HG03159 (cell line): ENCODE data around the gene TRIM62.
A peak's percentile ranks its signal among the peaks of the same experiment; 100 is the strongest.
"Not testable (repeated sequence)": the region's sequence is repeated elsewhere in the genome, so short reads cannot be mapped to it uniquely, and the experiment has no call there.

ENCODE experiments used
- ATAC-seq: cut with Tn5 transposase; IDR thresholded peaks from one replicate; pipeline ENCODE4 v1.9.1; 2021; ENCODE audit warnings: mild to moderate bottlenecking, moderate library complexity; ENCODE audit not compliant: unreplicated experiment

Gene TRIM62

DNA sequence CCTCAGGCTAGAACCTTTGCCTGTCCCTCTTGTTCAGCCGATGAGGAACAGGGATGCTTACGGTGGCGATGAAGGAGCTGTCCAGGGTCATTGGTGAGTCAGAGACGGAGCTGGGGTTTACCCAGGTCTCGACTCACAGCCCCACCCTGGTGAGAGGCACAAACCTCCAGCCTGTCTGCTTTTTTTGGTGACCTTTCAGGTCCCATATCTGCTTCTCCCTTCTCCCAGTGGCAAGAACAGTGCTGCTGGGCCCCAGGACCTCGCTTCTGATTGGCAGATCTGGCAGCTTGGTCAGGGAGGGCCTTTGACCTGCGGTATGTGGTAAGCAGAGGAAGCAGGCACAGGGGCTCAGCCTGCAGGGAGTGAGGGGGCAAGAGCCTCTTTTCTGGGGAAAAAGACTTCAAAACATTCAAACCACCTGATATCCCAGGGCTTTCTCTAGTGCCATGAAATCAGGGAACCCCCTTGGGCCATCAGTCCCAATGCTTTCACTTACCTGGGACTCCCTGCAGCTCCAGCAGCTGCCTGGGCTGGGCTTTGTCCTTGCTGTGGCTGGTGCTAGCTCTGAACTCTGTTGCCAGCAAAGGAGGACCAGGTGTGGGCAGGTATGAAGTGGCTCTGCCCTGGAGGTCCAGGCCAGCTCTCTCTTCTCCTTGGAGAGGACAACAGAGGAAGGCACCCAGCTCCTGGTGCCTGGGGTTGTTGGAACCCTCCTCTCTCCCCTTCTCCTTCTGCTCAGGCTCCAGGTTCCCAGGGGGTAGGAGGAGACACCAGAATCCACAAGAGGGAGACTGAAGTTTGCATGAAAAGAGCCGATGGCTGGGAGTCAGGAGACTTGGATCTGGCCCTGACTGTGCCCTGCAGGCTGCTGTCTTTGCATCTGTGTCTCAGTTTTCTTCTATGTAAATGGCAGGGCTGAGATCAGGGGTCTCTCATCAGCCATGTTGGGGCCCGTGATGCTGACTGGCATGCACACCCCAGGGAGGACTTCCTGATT is 41.4 kb downstream of the TRIM62 start:
- no peak for ATAC-seq

DNA sequence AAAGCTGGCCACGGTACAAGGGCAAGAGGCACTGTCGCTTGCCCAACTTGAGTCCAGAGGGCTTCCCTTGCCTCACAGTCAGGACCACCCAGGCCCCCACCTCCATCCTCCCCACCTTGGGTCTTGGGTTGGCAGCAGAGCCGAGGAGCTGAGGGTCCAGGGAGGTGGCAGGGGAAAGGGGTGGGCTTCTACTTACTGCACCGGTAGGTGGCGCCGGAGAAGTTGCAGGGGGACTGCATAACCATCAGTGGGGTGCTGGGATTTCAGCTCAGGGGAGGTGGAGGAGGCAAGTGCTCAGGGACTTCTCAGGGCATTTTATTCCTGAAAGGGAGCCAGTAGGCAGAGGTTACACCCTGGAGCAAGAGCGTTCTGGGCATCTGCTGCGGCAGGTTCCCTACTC is 44.0 kb downstream of the TRIM62 start:
- no peak for ATAC-seq

DNA sequence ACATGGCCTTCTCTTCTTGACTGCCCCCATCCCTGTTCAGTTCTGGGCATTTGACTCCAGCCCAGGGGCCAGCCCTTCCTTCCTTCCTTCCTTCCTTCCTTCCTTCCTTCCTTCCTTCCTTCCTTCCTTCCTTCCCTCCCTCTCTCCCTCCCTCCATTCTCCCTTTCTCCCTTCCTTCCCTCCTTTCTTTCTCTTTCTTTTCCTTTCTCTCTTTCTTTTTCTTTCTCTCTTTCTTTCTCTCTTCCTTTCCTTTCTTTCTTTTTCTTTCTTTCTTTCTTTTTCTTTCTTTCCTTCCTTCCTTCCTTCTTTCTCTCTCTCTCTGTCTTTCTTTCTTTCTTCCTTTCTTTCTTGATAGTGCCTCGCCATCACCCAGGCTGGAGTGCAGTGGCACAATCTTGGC is 45.8 kb downstream of the TRIM62 start:
- ATAC-seq: not testable (repeated sequence)

DNA sequence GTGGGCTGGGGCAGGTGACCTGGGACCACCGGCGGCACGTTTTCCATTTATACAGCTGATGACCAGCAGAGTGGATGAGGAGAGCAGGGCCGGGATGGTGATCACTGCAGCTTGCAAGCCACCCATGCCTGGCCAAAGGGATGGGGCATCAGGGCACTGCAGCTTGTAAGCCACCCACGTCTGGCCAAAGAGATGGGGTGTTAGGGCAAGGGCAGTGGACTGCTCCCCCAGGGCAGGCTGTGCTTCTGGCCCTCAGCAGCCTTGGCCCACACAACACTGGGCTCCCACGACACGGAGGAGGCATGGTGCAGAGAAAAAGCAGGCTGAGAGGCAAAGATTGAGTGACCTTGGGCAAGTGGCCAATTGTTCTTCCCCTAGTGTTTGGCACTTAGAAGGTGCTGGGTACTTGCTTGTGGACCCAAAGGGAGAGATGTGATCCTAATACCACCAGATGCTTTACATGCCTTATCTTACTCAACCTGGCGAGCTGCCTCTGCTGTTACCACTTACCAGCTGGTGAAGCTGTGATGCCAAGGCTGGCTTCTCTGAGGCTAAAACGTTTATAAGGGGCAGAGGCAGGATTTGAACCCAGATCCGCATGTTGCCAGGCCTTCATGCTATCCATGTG is 48.3 kb downstream of the TRIM62 start:
- ATAC-seq: no peak

DNA sequence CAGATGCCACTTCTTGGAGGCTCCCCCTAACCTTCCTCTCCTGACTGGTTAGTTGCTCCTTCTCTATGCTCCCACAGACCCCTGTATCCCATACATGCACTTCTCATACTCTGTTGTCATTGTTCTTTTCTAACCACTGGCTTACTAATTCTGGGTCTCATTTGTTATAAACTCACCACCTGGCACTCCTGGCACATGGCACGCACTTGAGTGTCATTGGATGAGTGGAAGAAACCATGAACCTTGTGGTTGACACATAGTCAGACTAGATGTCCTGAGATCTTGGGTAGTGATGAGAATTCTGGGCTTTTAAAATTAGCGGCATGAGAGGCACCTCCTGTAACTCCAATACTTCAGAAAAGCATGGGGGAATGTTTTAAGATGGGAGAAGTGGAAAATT is 49.3 kb downstream of the TRIM62 start:
- ATAC-seq: no peak

DNA sequence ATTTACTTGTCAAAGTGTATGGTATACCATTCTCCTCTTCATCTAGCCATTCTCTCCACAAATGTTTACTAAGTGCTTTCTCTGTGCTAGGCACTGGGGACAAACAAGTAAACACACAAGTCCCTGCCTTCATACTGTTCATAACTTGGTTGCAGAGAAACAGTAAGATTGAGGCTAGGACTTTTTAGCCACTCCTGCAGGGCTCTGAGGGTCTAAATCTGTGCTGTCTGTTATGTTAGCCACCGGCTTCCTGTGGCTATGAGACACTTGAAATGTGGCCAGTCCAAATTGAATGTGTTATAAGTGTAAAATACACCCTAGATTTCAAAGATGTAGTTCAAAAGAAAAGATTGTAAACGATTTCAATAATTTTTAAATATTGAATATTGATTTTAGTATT is 50.7 kb downstream of the TRIM62 start:
- ATAC-seq: no peak

DNA sequence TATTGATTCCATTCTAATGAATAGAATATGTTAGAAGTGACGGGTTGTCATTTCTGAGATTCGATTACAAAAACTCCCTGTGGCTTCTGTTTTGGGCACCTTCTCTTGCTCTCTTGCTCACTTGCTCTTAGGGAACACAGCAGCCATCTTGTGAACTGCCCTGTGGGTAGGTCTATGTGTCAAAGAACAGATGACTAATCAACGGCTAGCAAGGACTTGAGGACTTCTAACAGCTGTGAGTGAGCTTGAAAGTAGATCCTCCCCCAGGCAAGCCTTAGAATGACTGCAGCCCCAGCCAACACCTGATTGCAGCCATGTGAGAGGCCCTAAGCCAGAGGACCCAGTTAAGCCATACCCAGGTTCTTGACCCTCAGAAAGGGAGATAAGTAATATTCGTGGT is 51.5 kb downstream of the TRIM62 start:
- ATAC-seq: no peak

DNA sequence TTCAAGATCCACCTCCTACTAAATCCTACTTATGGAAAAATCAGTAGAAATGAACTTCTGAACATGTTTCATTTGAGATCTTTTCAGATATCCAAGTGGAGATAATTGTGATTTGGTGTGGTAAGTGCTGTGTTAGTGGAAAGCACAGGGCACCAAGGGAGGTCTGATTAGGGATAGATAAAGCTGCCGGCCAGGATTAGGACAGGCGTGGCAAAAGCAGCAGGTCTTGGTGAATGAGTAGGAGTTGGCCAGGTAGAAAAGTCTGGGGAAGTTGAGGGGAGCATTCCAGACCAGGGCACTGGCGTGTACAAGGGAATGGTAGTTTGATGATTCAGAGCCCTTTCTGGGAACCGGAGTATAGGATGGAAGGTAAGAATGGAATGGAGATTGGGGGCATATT is 53.1 kb downstream of the TRIM62 start:
- no peak for ATAC-seq

DNA sequence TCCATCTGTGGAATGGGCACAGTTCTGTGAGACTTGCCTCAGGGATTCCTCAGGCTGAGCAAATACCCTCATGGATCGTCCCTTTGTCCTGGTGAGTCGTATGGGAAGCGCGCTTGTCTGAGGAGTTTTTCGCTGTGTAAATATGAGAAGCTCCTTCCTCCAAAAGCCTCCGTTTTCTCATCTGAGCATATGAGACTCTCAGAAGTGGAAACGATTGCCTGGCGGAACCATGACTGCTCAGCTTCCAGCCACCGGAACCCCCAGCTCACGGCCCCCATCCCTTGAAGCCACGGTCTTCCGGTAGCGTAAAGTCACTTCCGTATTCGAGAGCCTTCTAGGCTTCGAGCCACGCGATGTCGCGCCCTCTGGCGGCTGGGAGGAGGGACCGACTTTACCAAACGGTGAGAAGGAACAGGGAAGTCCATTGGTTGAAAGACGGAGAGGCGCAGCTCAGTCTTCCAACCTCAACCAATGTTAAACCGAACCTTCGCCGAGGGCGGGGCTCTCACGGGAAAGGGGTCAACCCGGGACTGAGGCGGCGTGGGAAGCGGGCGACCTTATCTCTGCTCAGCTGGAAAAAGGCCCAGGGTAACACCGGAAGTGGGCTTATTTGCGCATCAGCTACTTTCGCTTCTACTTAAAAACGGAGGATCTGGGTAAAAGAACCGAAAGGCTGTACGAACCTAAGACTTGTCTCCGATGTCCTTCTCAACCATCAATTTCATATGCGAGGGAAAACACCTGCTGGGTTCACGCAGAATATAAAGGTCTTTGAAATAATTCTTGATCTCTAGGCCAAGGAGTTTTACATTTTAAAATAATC is 54.6 kb downstream of the TRIM62 start:
- ATAC-seq: peak; percentile 94

DNA sequence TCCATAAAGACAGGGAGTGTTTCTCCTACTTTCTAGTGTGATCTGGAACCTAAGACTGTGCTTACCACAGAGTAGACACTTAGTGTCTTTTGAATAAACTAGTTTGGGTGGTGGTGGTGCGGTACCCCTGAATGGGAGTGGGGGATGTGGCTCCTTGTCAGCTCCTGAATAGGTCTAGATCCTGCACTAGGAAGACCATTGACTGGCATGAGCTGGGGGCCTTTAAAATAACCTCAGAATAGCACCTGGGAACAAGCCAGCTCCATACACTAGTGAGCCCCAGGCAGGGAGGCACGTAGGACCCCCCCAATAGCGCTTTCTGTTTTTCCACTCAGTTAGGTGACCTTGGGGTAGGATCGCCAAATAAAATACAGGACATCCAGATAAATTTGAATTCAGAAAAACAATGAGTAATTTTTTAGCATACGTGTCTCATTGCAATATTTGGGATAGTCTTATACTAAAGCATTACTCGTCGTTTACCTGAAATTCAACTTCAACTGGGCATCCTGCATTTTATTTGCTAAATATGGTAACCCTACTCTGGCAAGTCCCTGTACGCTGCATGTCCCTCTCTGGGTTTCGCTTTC is 55.3 kb downstream of the TRIM62 start:
- ATAC-seq: no peak

DNA sequence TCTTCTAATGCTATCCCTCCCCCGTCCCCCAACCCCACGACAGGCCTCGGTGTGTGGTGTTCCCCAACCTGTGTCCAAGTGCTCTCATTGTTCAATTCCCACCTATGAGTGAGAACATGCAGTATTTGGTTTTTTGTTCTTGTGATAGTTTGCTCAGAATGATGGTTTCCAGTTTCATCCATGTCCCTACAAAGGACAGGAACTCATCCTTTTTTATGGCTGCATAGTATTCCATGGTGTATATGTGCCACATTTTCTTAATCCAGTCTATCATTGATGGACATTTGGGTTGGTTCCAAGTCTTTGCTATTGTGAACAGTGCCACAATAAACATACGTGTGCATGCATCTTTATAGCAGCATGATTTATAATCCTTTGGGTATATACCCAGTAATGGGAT is 57.2 kb downstream of the TRIM62 start:
- not testable (repeated sequence) for ATAC-seq

DNA sequence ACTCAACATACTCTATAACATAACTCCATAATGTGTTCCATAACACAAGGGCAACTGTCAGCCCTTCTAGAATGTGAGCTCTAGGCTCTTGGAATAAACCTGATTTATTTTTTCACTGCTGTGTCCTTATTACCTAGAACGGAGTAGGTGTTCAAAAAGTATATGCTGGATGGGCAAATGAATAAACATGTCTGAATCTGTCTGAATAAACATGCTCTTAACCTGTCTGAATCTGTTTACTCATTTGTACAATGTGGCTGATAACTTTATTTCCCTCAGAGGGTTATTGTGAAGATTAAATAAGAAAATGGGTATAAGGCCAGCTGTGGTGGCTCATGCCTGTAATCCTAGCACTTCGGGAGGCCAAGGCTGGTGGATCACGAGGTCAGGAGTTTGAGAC is 58.6 kb downstream of the TRIM62 start:
- ATAC-seq: no peak

DNA sequence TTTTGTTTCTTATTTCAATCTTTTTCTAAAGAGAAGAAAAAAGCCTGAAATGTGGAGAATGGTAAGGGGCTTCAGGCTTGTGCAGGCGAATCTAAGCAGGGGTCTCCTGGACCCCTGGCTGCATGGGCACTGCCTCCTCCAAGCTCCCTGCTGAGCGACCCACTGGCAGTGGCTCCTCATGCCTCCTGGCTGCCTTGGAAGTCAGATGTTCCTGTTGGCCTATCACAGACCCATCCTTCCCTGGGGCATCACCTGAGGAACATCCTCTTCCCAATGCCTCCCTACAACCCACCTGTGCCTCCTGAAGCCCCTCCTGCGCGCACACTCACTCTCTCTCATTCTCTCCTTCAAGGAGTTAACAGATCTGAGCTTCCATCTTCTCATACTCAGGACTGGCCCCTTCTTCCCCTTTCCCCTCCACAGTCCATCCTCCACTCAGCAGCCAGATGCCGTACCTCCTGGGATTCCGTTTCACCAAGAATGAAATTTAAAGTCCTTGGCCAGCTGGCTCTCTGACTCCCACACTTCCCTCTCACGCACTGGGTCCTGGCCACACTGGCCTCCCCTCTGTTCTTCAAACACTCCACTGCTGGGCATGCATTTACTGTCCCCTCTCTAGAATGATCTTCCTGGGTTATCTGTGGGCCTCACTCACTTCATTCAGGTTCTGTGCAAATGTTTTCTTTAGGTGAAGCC is 59.2 kb downstream of the TRIM62 start:
- no peak for ATAC-seq

DNA sequence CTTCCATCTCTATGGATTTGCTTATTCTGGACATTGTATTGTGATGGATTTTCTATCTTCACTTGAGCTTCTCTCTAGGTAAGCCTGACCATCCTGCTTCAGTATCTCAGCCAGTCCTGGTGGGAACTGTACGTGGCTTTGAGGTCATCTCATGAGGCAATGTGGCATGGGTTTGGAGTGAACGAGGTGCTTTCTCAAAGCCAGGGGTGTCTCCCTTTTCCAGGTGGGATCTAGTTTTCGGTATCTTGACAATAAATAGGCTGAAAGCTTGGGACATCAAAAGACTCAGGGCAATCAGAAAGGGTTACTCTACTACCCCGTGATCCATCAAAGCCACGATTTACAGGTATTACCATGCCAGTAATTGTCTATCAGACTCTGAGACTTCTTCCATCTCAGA is 60.1 kb downstream of the TRIM62 start:
- no peak for ATAC-seq

DNA sequence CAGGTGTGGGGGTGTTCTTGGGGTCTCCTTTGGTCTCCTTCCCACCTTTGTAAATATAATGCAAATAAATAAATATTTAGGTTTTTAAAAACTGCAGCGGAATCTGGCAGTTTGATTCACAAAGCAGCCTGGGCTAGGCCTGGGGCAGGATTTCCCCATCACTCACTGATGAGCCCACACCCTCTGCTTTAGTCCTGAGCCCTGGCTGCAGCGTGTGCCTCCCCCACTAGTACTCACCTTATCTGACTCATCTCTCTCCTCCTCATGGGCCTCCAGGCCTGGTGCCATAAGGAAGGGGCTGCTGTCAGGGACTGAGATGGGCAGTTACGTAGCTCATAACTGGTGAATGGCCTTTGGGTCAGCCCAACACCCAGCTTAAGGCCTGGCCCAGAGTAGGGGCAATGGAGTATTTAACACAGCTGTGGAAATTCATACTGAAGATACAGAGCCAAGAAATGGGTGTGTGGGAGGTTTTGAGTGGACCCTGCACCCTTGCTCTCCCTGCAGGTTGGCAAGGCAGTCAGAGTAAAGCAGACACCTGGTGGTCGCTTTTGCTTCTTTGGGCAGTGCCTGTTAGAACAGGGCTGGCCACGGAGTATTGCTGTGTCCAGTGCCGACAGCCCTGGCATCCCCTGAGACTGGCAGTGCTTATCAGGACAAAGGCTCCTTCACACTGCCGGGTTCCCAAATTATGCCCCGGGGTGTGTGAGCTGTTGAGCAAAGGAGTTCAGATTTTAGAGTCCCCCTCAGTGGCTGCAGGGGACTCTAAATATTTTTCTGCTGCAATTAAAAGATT is 61.2 kb downstream of the TRIM62 start:
- ATAC-seq: no peak

DNA sequence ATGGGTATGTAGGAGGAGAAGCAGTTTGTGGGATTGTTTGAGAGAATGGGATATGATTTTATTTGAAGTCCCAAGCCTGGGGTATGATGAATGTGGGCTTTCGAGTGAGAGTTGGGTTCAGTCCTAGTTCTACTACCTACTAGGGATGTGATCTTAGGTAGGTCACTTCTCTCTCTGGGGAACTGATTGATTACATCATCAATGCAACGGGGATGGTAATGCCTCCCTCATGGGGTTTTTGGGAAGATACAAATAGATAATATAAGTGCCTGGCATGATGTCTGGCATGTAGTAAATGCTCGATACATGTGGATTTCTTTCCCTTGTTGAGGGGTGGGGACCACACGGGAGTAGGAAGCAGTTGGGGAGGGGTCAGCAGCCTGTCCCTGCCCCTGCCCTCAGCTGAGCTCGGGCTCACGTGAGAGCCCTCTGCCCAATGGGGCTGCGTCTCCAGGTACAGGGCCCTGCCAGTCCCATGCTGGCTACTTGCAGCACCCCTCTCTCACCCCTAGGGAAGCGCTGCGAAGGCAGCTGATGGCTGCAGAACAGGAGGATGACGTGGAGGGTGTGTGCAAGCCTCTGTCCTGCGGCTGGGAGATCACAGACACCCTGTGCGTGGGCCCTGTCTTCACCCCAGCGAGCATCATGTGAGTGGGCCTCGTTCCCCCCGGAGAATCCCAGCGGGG is 62.2 kb downstream of the TRIM62 start:
- ATAC-seq: no peak

DNA sequence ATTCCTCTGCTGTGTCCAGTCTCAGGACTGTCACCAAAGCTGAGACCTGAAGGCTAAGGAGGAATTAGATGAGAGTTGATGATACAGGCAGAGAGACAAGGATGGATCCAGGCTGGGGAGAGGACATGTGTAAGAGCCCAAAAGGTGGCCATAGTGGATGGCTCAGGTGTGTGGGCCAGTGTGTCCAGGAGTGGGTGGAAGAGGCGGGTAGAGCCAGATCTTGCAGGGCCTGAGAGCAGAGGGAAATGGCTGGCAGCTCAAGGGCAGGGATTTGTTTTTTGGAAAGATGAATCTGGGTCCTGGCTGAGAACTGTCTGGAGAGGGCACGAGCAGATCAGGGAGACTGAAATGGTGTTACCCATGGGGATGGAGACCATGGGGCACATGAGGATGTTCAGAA is 62.8 kb downstream of the TRIM62 start:
- ATAC-seq: no peak

DNA sequence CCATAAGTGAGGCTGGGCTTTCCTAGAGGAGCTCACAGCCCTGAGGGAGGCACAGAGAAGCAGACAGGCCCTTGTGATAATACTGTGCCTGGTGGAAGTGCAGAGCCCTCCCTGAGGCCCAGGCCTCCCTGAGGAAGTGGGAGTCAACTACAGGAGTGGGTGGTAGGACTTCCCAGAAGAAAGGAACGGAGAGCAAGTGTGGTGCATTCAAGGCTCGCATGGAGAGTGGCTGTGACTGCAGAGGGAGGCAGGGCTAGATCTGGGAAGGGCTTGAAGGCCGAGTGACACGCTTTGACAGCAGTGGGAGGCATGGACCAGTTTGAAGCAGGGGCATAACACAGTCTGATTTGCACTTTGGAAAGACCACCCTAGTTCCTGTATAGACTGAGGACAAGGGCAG is 63.6 kb downstream of the TRIM62 start:
- no peak for ATAC-seq

DNA sequence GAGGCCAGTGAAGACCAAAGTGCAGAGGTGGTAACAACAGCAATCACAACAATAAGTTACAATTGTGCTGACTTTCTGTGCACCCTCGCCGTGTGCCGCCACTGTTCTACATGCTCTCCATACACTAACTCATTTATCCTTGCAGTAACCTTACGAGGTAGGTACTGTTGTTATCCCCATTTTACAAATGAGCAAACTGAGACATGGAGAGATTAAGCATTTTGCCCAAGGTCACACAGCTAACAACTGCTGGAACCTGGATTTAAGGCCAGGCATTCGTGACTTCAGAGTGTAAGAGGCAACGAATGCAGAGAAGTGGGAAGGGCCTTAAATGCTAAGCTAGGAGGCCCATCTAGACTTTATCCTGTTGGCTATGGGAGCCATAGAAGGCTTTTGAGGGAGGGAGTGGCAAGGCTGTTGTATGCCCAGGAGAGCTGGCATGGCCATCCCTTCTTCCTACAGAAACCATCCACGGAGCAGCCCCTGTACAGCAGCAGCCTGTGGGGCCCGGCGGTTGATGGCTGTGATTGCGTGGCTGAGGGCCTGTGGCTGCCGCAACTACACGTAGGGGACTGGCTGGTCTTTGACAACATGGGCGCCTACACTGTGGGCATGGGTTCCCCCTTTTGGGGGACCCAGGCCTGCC is 64.3 kb downstream of the TRIM62 start:
- no peak for ATAC-seq
